HG03045 (cell line): ENCODE results near the gene FARSB.
"Not testable (repeated sequence)": the region's sequence is repeated elsewhere in the genome, so short reads cannot be mapped to it uniquely, and the experiment has no call there.

ENCODE experiments used
- ATAC-seq: cut with Tn5 transposase; IDR thresholded peaks from one replicate; pipeline ENCODE4 v1.9.1; 2021; ENCODE audit warnings: mild to moderate bottlenecking, moderate library complexity; ENCODE audit not compliant: unreplicated experiment

FARSB gene

DNA sequence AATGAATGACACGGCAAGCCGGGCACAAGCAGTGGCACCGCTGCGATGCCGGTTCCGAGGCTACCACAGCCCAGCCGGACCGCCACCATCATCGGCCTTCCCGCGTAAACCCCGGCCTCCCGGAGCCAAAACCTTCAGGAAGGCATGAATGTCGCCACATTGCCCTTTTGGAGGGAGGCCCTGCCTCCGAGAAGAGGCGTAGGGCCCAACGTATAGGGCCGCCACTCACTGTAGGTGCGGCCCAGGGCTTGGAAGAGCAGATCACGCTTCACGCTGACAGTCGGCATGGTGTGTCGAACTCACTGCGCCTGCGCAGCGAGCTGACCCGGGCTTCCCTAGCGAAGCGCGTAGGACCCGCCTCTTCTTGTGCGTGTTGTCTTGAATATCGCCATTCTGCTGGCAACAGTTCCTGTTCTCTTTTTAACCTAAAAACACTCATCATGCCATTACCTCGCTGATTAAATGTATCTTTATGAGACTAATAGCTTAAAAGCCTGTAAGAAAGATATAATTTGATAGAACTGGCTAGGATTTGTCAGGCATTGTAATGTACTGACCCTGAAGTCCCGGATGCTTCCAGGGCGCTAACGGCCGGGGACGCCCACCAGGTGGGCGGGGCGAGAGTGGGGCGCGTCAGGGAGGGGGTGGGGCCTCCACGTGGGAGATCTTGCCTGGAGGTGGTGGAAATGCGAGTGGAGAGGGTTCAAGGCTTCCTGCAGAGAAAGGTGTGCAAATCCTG lies at the start of gene FARSB:
Gene FARSB, minus strand, starts transcription at position 306 of the 739 bp plus-strand sequence. Its CDS starts 19 bp downstream, at position 287.
- peak; percentile 92 for ATAC-seq

DNA sequence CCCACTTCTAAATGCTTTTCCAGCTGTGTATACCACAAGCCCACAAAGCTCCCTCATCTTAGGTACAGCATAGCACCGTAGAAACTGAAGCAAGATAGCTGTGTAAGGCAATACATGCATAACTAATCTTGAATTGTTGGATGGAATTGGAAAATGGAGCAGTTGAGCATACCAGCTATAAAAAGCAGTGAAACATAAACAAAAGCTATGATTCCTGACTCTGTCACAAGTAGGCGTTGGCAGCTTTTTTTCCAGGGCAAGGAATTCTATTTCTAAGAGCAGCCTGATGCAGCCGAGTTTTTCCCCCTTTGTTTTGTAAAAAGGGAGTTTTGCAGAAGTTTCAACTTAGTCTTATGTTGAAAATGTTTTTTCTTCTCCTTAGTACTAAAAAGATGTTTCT lies 48.0 kb upstream of the FARSB start:
- no peak for ATAC-seq

DNA sequence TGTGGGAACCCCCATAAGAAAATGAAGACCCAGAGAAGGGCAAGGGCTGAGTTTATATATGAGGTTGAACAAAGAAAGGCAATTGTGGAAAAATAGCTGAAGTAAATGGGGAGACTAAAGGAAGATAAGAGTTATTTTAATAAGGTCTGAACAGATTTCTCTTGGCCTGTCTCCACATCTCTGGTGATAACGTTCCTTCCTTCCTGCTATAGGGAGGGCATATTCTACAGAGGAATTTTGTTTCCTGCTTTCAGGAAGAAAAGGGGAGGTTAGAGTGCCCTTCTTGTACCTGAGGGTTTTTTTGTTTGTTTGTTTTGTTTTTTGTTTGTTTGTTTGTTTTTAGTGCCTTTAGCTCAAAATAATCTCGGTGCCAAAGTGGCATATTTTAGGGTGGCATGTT lies 47.2 kb upstream of the FARSB start:
- no peak for ATAC-seq

DNA sequence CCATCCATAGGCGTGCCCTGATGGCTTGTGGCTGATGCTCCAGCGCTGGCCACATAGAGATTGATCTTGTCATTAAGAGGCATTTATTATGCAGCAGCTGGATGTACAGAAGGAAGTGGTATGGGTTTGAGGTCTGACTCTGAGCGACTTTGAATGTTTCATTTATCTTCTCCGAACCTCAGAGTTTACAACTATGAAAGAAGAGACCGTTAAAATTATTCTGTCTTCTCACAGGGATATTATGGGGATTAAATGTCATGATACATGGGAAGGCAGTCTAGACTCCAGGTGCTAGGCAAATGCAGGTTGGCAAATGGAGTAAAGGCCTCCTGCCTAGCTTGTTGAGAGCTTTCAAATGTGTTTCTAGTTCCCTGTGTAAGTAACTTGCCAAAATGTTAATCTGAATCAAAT lies 45.8 kb upstream of the FARSB start:
- no peak for ATAC-seq

DNA sequence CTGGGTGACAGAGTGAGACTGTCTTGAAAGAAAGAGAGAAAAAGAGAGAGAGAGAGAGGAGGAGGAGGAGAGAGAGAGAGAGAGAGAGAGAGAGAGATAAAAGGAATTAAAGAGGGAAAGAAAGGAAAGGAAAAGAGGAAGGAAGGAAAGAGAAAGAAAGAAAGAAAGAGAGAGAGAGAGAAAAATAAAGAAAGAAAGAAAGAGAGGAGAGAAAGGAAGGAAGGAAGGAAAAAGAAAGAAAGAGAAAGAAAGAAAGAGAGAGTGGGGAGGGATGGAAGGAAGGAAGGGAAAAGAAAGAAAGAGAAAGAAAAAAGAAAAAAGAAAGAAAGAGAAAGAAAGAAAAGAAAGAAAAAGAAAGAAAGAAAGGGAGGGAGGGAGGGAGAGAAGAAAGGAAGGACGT lies 45.3 kb upstream of the FARSB start:
- ATAC-seq: no peak

DNA sequence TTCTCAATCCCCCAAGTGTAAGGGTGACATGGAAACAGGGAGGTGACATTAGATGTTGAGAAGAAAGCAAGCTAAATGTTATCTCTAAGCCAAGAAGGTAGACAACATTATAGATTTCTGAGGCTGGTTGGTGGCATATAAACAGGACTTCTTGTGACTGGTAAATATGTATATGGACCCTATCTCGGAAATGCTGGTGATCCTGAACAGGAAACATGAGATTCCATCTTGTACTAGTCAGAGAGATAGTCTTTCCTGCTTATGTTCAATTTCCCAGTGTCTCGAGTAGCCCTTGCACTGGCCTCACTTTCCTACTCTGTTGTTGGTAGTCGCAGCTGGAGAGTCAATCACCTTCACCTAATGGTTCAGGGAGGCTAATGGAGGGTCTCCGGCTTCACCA lies 42.4 kb upstream of the FARSB start:
- no peak for ATAC-seq

DNA sequence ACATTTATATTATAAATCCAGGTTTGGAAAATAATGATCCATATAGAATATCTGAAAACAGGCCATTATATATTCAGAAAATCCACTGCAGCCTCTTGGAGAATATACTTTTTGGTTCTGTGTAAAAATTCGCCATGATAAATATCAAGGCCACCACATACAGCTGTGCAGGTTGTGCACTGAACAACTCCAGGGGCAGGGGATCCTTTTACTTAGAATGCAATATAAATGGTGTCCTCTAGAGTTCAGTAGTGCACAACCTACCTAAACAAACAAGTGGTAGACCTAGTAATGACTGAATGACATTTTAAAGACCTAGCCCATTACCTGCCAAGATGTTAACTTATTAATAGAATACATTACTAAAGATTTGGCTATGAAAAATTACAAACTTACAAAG lies 37.9 kb upstream of the FARSB start:
- no peak for ATAC-seq

DNA sequence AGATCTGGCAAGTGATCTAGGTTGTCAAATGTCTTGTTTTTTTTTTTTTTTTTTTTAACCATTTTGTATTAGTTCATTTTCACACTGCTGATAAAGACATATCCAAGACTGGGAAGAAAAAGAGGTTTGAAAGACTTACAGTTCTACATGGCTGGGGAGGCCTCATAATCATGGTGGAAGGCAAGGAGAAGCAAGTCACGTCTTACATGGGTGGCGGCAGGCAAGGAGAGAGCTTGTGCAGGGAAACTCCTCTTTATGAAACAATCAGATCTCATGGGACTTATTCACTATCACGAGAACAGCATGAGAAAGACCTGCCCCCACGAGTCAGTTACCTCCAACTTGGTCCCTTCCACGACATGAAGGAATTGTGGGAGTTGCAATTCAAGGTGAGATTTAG lies 37.5 kb upstream of the FARSB start:
- ATAC-seq: not testable (repeated sequence)

DNA sequence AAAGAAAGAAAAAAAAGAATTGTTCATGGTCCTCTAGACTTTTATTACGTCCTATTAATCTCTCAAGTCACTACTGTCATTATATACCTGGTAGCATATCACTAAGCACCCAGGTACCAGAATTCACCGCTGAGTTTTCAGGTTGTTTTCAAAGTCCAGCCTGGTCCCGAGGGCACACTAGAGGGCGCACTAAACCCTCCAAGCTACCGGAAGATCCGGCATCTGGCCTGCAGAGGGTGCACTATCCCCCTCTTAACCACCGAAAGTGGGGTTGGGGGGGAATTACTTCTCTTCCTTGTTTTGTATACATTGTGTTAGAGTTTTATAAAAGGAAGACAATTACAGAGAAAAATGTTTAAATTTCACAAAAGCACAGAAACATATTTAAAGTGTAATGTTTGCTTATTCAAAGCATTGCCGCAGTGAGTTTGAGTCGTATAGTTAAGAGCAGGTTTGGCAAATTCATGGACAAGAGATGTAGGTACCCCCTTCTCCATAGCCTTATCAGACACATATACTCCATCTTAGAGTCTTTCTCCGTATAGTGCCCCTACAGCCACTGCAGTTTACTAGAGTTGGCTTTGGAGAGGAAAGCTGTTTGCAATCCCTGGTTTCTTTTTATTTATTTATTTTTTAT lies 34.8 kb upstream of the FARSB start:
- ATAC-seq: peak; percentile 93

DNA sequence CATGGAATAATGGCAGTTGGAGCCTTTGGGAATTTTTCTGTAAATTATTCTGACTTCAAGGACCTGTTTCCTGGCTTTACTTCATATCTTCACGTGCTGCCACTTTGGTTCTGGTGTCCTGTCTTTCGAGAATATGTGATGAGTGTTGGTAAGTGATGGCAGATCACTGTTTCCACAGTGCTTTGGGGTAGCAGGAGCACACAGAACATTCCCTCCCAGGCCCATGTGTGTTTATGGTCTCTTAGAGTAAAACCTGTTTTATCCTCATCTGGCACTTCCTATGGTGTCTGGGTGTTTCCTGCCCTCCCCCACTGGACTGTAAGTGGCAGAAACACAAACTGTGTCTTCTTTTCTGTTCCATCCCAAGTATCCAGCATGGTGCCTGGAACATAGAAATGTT lies 33.4 kb upstream of the FARSB start:
- ATAC-seq: no peak

DNA sequence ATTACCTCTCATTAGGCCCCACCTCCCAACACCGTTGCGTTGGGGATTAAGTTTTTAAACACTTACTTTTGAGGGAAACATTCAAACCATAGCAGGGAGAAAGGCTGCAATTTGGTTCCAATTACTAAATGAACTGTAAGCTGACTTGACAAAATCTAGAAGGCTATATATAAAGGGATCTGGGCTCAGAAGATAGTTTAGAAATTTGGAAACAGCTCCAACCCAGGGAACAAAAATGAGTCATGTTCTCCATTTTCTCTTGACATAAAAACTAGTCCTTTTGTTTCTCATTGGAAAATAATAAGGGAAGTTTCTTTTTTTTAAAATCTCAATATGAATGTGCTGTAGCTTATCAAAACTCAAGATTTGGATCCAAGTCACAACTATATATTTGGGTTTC lies 33.0 kb upstream of the FARSB start:
- ATAC-seq: no peak

DNA sequence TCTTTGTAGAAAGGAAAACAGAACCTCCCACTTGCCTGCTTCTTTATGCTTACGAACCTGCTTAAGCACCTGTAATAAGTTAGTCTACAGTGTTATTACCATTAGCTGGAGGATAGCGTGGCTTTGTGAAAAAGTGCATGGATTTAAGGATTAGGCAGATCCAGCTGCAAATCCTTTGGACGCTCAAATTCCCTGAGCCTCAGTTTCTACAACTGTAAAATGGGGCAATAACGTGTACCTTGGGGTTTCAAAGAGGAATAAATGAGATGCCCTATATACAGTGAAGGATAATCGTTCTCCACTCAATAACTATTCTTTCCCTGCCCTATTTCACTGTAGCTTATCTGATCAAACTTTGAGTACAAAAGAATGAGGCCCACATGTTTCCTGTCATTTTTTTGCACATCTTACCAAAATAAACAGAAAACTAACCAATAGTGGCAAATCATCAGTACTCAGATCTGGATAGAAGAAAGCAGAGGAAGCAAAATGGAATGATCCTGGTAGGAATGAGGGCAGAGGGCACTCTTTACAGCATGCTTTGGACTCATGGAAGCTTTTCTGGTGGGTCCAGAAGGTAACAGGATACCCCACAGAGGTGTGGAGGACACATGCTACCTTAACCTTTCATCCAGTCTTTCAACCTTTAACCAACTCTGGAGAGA lies 30.3 kb upstream of the FARSB start:
- ATAC-seq: no peak

DNA sequence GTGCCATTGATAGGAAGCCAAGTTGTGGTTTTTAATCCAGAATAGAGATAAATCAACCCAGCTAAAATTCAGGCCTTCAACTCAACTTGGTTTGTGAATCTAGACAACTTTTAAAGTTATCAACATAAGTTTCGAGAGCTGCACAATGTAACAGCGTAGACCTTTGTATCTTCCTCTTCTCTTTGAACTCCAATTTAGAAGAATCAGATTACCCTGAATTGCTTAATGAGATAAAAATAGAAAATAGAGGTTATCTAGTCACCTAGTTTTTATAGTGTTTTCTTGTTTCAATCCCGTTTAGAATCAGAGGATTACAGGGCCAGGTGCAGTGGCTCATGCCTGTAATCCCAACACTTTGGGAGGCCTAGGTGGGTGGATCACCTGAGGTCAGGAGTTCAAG lies 27.9 kb upstream of the FARSB start:
- no peak for ATAC-seq

DNA sequence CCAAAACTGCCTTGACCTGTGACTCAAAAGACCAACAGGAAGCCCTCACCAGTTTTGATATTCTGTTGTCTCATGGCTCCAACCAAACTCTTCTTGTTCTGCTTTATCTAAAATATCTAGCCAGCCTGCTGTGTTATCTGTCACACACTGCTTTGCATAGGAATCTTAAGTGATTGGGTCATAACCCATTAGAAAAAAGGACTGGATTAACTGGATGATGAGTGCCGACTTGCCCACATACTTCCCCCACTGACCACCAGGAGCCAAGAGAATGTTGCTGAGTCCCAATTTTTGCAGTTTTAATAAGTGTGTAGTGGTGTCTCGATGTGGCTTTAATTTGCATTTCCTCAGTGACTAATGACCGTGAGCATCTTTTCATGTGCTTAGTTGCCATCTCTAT lies 22.1 kb upstream of the FARSB start:
- no peak for ATAC-seq

DNA sequence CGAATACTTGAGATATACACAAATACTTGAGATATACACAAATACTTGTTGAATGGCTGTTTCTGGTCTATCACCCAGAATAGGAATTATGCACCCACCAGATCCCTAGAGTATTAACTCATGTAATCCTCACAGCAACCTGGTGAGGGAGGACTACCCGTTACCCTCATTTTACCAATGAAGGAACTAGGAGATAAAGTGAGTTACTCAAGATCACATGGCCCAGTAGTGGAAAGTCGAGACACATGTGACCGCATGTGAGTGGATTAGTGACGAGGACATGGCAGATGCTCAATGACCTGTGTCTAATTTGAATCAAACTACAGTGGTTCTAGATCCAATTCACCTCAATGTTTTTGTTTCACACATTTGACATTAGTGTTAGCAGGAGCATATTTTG lies 18.0 kb upstream of the FARSB start:
- no peak for ATAC-seq

DNA sequence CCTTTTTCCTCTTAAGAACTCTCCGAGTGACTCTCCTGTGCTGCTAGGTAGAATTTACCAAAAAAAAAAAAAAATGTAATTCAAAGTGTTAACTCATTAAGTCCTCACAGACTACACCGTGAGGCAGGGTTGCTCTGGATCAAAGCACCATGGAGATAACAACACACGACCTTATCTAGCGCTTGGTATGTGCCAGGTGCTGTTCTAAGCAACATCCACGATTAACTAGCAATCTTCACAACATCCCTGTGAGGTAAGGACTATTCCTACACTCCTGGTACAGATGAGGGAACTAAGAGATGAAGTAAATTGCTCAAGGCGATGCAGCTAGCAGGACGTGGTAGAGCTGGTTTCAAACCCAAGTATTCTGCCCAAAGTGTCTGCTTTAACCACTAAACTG lies 17.4 kb upstream of the FARSB start:
- no peak for ATAC-seq

DNA sequence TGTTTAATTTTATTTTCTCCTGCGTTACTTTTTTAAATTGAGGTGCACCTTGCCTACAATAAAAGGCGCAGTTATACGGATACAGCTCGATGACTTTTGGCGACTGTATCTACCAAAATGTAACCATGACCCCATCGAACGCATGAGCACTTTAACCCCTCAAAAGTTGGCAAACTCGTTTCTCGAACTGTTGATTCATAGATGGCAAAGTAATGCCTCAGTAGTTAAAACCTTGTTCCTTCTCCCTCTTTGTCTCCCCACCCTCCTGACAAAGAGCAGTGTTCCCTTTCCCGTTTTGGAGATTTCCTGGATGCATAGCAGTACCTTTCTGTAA lies 16.1 kb upstream of the FARSB start:
- ATAC-seq: no peak

DNA sequence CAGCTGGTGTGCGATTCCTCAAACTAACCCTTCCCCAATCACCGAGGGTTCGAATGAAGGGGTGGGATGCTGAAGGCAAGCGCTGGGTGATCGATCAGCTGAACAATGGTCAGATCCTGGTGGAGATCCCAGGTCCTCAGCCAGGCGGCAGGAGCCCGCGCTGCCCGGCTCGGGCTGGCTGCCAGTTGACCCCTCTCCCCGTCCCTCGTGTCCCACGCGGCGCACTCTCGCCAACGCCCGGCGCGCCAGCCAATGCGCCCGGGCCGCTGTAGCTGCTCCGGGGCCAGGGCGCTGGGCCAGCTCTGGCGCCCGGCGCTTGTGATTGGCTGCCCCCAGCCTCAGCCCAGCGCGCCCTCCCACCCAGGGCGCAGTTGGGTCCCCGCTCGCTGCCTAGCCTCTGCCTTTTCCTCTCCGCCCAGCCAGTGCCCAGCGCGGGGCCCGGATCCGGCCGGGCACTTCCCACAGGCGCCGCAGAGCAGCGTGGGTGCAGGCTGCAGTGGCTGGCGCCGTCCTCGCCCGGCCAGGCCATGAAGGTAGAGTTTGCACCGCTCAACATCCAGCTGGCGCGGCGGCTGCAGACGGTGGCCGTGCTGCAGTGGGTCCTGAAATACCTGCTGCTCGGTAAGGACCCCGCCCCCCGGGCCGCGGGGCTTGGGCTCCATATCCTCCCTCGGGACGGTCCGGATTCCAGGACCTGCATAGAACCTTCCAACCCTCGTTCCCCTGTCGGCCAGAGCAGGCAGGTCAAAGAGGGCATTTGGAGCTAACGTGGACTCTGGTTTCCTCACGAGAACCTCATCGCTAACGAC lies 15.6 kb upstream of the FARSB start, which contains the start of gene MOGAT1:
Gene MOGAT1, plus strand, starts transcription at position 400 of the 809 bp plus-strand sequence. Its CDS starts 128 bp downstream, at position 528.
- peak; percentile 52 for ATAC-seq

DNA sequence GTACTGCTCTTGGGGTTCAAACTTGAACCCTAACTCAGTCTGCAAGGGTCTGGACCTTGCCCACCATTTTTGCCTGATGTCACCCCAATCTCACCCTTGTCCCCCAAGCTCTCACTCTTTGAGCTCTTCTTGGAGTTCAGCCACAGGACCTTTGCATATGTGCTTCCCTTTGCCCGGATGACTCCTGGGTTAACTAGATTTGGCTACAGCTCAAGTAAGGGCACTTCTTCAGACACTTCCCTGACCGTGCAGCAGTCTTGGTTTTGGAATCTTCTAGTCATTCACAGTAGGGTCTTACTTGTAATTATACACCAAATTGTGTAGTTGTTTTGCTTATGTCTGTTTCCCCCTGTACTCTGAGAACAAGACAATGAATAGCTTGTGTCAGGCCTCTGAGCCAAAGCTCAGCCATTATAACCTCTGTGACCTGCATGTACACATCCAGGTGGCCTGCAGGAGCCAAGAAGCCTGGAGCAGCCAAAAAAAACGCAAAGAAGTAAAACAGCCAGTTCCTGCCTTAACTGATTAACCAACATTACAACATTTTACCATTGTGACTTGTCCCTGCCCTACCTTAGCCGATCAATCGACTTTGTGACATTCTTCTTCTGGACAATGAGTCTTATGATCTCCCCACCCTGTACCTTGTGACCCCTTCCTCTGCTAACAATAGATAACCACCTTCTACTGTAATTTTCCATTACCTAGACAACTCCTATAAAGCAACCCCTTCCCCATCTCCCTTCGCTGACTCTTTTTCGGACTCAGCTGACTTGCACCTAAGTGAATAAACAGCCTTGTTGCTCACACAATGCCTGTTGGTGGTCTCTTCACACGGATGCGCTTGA lies 14.5 kb upstream of the FARSB start:
- ATAC-seq: no peak

DNA sequence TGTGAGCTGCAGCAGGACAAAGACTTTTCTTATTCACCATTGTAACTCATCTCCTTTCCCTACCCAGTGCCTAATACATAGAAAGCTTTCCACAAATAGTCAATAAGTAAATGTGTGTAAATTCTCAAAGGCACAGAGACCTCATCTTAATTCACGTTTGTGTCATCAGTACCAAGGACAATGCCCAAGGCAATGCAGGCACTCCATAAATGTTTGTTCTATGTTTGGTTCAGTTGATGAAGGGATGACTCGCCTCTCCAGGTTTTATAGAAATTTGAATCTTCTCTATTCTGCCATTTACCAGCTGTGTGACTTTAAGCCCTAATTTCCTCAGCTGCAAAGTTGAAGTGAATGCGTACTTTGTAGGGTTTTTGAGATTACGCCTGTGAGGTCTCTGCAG lies 13.5 kb upstream of the FARSB start:
- no peak for ATAC-seq
